ENCODE data around the gene NGFR. TPM values are rescaled to one million over a fixed set of nuclear protein-coding genes. Genes with fewer than 3 reads are reported as not detected.

Gene NGFR
- polyA plus RNA-seq, 1 of the 3 experiments (the other 2 are of a cell fraction), result 0.76 TPM

DNA sequence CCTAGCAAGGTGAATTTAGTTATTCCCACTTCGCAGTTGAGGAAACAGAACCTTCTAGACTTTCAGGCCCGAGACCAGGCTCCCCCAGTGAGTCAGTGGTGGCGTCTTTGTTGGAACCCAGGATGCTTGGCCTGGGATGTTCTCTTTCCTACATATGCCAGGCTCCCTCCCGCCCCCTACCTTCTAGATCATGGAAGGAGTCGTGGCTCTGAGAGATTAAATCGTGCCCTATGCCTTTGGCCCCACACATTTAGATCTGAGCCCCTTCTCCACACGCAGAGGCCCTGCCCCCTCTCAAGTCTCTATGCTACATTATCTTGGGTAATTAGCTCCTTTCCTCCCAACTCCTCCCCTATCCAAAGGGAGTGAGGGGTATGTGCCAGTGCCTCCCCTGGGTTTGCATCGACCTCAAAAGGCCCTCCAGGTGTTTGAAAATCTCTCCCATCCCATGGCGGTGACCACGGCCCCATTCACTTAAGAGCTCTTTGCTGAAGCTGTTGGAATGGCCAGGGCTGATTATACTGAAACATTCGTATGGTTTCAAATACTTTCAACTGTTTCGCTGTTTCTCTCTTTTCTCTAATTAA is 3.0 kb downstream of the NGFR start:
- ChIA-PET CTCF (interaction anchor here (0.7 to 28.6 kb wide), 17 partner anchors 13 to 150 kb away, joined by 3 to 499 read pairs (median 18); partner anchors contain the start of gene PHB1), POLR2A (interaction anchor here (0.8 kb wide), 1 partner anchor 27 kb away, joined by 3 read pairs; no protein-coding TSS in a partner anchor)
- no peaks in the 10 kb centered on the region for H4K20me1 ChIP-seq (ENCODE audit: insufficient read depth)
- no peak overlapping the region for H3K9ac ChIP-seq
- no peaks in the 10 kb centered on the region for H3K79me2 ChIP-seq (ENCODE audit: insufficient read depth)
- peak overlapping the region; percentile 93; the same call in 1 of the 2 replicates for H3K4me2 ChIP-seq
- no peaks in the 10 kb centered on the region for H3K9me2 ChIP-seq
- H3K9me3 ChIP-seq, result no peaks in the 10 kb centered on the region
- H2AFZ ChIP-seq (ENCODE audit: low read depth), result no peak overlapping the region
- H3K27me3 ChIP-seq (ENCODE audit: insufficient read depth), result peaks cover 81% of the 10 kb centered on the region
- TF ChIP-seq MAX (IDR thresholded peaks at IDR 0.05; ENCODE audit: low read depth) (no peak), RAD21 (IDR thresholded peaks at IDR 0.05; ENCODE audit: low read length) (peak; percentile 22)
- WGBS (ENCODE audit: low lambda C conversion rate), result 75% methylated on average over 12 of the region's 12 CpGs
- H3K27ac ChIP-seq (ENCODE audit: low read depth in 2 of 2, low read length in 1 of 2), result no peak overlapping the region
- peak; percentile 60 for DNase-seq
- H3K36me3 ChIP-seq (replicated peaks in 1 of 2; ENCODE audit: control insufficient read depth in 1 of 2, insufficient read depth in 2 of 2, low read length in 1 of 2), result no peaks in the 10 kb centered on the region
- H3K4me1 ChIP-seq (ENCODE audit: control insufficient read depth in 1 of 2, insufficient read depth in 2 of 2, low read depth in 1 of 2, low read length in 1 of 2), result peaks cover 5 to 42% of the 10 kb centered on the region in 2 experiments; a peak in 2 of 4 replicates
- H3K4me3 ChIP-seq (ENCODE audit: low read depth in 2 of 2, low read length in 1 of 2), result no peak overlapping the region; a peak in 1 of 4 replicates
- H3F3A ChIP-seq (replicated peaks; ENCODE audit: insufficient read depth), result peaks cover 6% of the 10 kb centered on the region

DNA sequence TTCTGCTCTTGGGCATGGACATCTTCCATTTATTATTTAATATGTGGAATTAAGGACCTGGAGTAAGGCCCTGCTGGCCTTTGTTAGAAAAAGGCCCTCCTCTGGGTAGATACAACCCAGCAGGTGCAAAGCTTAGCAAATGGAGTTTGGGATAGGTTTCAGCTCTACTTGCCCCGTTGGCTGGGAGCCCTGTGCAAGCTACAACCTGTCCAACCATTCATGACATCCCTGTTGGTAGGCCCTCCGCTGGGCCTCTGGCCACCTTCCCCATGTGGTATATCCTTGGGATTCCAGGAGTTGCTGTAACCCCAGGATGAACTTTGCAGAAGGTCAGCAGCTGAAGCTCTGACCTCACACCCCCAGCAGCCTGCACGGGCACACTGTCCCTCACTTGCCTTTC is 6.4 kb downstream of the NGFR start:
- ChIA-PET POLR2A (no interaction called here), CTCF (interaction anchor here (0.6 to 28.6 kb wide), 5 partner anchors 10 to 186 kb away, joined by 3 to 499 read pairs (median 18); no protein-coding TSS in a partner anchor)
- no peaks in the 10 kb centered on the region for H3K9me3 ChIP-seq
- H3K27ac ChIP-seq (ENCODE audit: low read depth in 2 of 2, low read length in 1 of 2), result no peak overlapping the region
- no peak overlapping the region for H3K9ac ChIP-seq
- no peak for DNase-seq
- H3K4me3 ChIP-seq (ENCODE audit: low read depth in 2 of 2, low read length in 1 of 2), result no peak overlapping the region
- peaks cover 76% of the 10 kb centered on the region for H3K27me3 ChIP-seq (ENCODE audit: insufficient read depth)
- H4K20me1 ChIP-seq (ENCODE audit: insufficient read depth), result no peaks in the 10 kb centered on the region
- H2AFZ ChIP-seq (ENCODE audit: low read depth), result no peak overlapping the region
- peaks cover 6% of the 10 kb centered on the region for H3F3A ChIP-seq (replicated peaks; ENCODE audit: insufficient read depth)
- no peaks in the 10 kb centered on the region for H3K79me2 ChIP-seq (ENCODE audit: insufficient read depth)
- peaks cover 0 to 33% of the 10 kb centered on the region in 2 experiments; a peak in 2 of 4 replicates for H3K4me1 ChIP-seq (ENCODE audit: control insufficient read depth in 1 of 2, insufficient read depth in 2 of 2, low read depth in 1 of 2, low read length in 1 of 2)
- no peaks in the 10 kb centered on the region for H3K9me2 ChIP-seq
- 66% methylated on average over 3 of the region's 3 CpGs for WGBS (ENCODE audit: low lambda C conversion rate)
- H3K4me2 ChIP-seq, result no peak overlapping the region
- no peaks in the 10 kb centered on the region for H3K36me3 ChIP-seq (replicated peaks in 1 of 2; ENCODE audit: control insufficient read depth in 1 of 2, insufficient read depth in 2 of 2, low read length in 1 of 2)
- TF ChIP-seq REST (IDR thresholded peaks at IDR 0.05; ENCODE audit: low read depth, low read length) (no peak), NFIC (IDR thresholded peaks at IDR 0.05; ENCODE audit: borderline replicate concordance) (no peak), JUND (IDR thresholded peaks at IDR 0.05) (no peak), YY1 (IDR thresholded peaks at IDR 0.05; ENCODE audit: low read depth) (no peak), RXRA (IDR thresholded peaks at IDR 0.05; ENCODE audit: borderline replicate concordance, low read depth) (no peak), RCOR1 (IDR thresholded peaks at IDR 0.05; ENCODE audit: low read length) (no peak), EZH2phosphoT487 (IDR thresholded peaks at IDR 0.05; ENCODE audit: borderline replicate concordance, low read depth) (no peak), ZBTB33 (IDR thresholded peaks at IDR 0.05; ENCODE audit: borderline replicate concordance, low read depth) (no peak), TAF1 (IDR thresholded peaks at IDR 0.05; ENCODE audit: borderline replicate concordance, low read depth, low read length) (no peak), IRF3 (IDR thresholded peaks at IDR 0.05; ENCODE audit: low read depth, low read length) (no peak), FOSL2 (IDR thresholded peaks at IDR 0.05; ENCODE audit: borderline replicate concordance, low read depth) (no peak), MEF2A (IDR thresholded peaks at IDR 0.05; ENCODE audit: borderline replicate concordance, low read depth) (no peak), EP300 (IDR thresholded peaks at IDR 0.05; ENCODE audit: borderline replicate concordance in 1 of 2, low read depth in 1 of 2, low read length in 1 of 2) (no peak), NRF1 (IDR thresholded peaks at IDR 0.05; ENCODE audit: low read depth, low read length) (no peak), ELF1 (IDR thresholded peaks at IDR 0.05) (no peak), CHD2 (IDR thresholded peaks at IDR 0.05; ENCODE audit: low read length, partially characterized antibody) (no peak), RAD21 (IDR thresholded peaks at IDR 0.05; ENCODE audit: low read length) (no peak)
- TF ChIP-seq, protein P1, sequence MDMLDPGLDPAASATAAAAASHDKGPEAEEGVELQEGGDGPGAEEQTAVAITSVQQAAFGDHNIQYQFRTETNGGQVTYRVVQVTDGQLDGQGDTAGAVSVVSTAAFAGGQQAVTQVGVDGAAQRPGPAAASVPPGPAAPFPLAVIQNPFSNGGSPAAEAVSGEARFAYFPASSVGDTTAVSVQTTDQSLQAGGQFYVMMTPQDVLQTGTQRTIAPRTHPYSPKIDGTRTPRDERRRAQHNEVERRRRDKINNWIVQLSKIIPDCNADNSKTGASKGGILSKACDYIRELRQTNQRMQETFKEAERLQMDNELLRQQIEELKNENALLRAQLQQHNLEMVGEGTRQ (IDR thresholded peaks at IDR 0.05; ENCODE audit: borderline replicate concordance, low read depth, low read length), result no peak
